GM23338 (cell line): ENCODE data around the gene CLCN6. TPM values are rescaled to one million over a fixed set of nuclear protein-coding genes. Genes with fewer than 3 reads are reported as not detected.

Experiments used
- ATAC-seq: fragments of 200-7000 bp; cut with Tn5 transposase; 3 replicates; pipeline ENCODE4 v1.9.1; 2020
- DNase-seq: peaks from one replicate; pipeline ENCODE4 v3.0.0-alpha.2; 2015; ENCODE audit warnings: low spot score
- H2AFZ ChIP-seq: fragments of 200-600 bp; sonication (generic); 2 replicates; pipeline ENCODE4 v1.8.0; 2016; ENCODE audit warnings: antibody characterized with exemption, mild to moderate bottlenecking, moderate library complexity
- H3F3A ChIP-seq: fragments of 200-600 bp; sonication (generic); replicated peaks from 2 replicates; pipeline ENCODE4 v1.8.0; 2017; ENCODE audit warnings: antibody characterized with exemption, mixed run types, low read depth
- H3K27ac ChIP-seq: fragments of 200-600 bp; sonication (generic); 2 replicates; pipeline ENCODE4 v1.6.1; 2016; ENCODE audit warnings: low read depth
- H3K27me3 ChIP-seq: fragments of 200-600 bp; sonication (generic); 2 replicates; pipeline ENCODE4 v1.8.0; 2016; ENCODE audit warnings: mild to moderate bottlenecking, mixed run types, moderate library complexity; ENCODE audit not compliant: insufficient read depth
- H3K36me3 ChIP-seq: fragments of 200-600 bp; sonication (generic); 2 replicates; pipeline ENCODE4 v1.8.0; 2016; ENCODE audit warnings: mild to moderate bottlenecking; ENCODE audit not compliant: insufficient read depth
- H3K4me1 ChIP-seq: fragments of 200-600 bp; sonication (generic); 2 replicates; pipeline ENCODE4 v1.8.0; 2016; ENCODE audit warnings: mild to moderate bottlenecking, moderate library complexity; ENCODE audit not compliant: insufficient read depth
- H3K4me2 ChIP-seq: fragments of 200-600 bp; sonication (generic); 2 replicates; pipeline ENCODE4 v1.7.1; 2017; ENCODE audit warnings: mixed run types
- H3K4me3 ChIP-seq: fragments of 200-600 bp; sonication (generic); 2 replicates; pipeline ENCODE4 v1.6.1; 2016; ENCODE audit warnings: mixed run types
- H3K79me2 ChIP-seq: fragments of 200-600 bp; sonication (generic); replicated peaks from 2 replicates; pipeline ENCODE4 v1.8.0; 2017; ENCODE audit warnings: mild to moderate bottlenecking; ENCODE audit not compliant: insufficient read depth
- H3K9me2 ChIP-seq: fragments of 200-600 bp; sonication (generic); 2 replicates; pipeline ENCODE4 v1.8.0; 2017; ENCODE audit not compliant: insufficient read depth
- H4K20me1 ChIP-seq: fragments of 200-600 bp; sonication (generic); replicated peaks from 2 replicates; pipeline ENCODE4 v1.8.0; 2017; ENCODE audit warnings: mild to moderate bottlenecking; ENCODE audit not compliant: insufficient read depth
- H3K27ac Mint-ChIP-seq: 2 replicates; pipeline ENCODE4 v1.8.0; 2020; ENCODE audit warnings: inconsistent platforms, mild to moderate bottlenecking, moderate library complexity, mixed read lengths
- H3K27me3 Mint-ChIP-seq: 3 replicates; pipeline ENCODE4 v1.8.0; 2022; ENCODE audit warnings: low read depth, mild to moderate bottlenecking, moderate library complexity, mixed read lengths, inconsistent platforms; ENCODE audit not compliant: insufficient read depth, poor library complexity
- H3K36me3 Mint-ChIP-seq: 3 replicates; pipeline ENCODE4 v1.8.0; 2021; ENCODE audit warnings: low read depth, mild to moderate bottlenecking, inconsistent platforms, moderate library complexity, mixed read lengths
- H3K4me1 Mint-ChIP-seq: 3 replicates; pipeline ENCODE4 v1.8.0; 2020; ENCODE audit warnings: mild to moderate bottlenecking, inconsistent platforms, mixed read lengths
- H3K4me3 Mint-ChIP-seq: 3 replicates; pipeline ENCODE4 v1.8.0; 2021; ENCODE audit warnings: moderate library complexity, mild to moderate bottlenecking, inconsistent platforms, mixed read lengths
- H3K9me3 Mint-ChIP-seq: 3 replicates; pipeline ENCODE4 v1.8.0; 2020; ENCODE audit warnings: moderate library complexity, mild to moderate bottlenecking, inconsistent platforms, mixed read lengths
- CREB1 ChIP-seq: fragments of 250-450 bp; sonication (Bioruptor Pico); IDR thresholded peaks from 2 replicates; pipeline ENCODE4 v1.5.0; 2020; ENCODE audit warnings: low read depth, mild to moderate bottlenecking, moderate library complexity
- EZH2 ChIP-seq: fragments of 200-600 bp; sonication (generic); IDR thresholded peaks from one replicate; pipeline ENCODE4 v1.8.0; 2017; ENCODE audit warnings: antibody characterized with exemption, mild to moderate bottlenecking, low read depth; ENCODE audit not compliant: unreplicated experiment
- EZH2phosphoT487 ChIP-seq: fragments of 200-600 bp; sonication (generic); IDR thresholded peaks from one replicate; pipeline ENCODE4 v1.8.1; 2018; ENCODE audit warnings: antibody characterized with exemption; ENCODE audit not compliant: unreplicated experiment
- JUNB ChIP-seq: IDR thresholded peaks from one replicate; pipeline ENCODE4 v1.6.1; 2016; ENCODE audit warnings: antibody characterized with exemption; ENCODE audit not compliant: unreplicated experiment
- POLR2AphosphoS5 ChIP-seq: IDR thresholded peaks from 2 replicates; pipeline ENCODE4 v1.6.1; 2016; ENCODE audit warnings: antibody characterized with exemption, low read depth
- ZNF114 ChIP-seq: fragments of 250-450 bp; sonication (Bioruptor Pico); IDR thresholded peaks from 2 replicates; pipeline ENCODE4 v1.5.0; 2020; ENCODE audit warnings: mild to moderate bottlenecking, moderate library complexity
- ZNF331 ChIP-seq: fragments of 250-450 bp; sonication (Bioruptor Pico); IDR thresholded peaks from 2 replicates; pipeline ENCODE4 v1.5.0; 2020; ENCODE audit warnings: low read depth, mild to moderate bottlenecking, moderate library complexity
- polyA plus RNA-seq: library from polyadenylated mRNA; unstranded; fragments of >200 nt; fragmentation: Nextera tagmentation; extraction: Ambion mirVana; gene quantifications from 2 replicates; pipeline ENCODE4 v1.2.1, GENCODE V29; 2016
- total RNA-seq: library from RNA; depleted of rRNA; stranded (reverse); fragments of >200 nt; shearing (Covaris generic); gene quantifications from 2 replicates; pipeline ENCODE4 v1.2.3, GENCODE V29; 2014
- TF ChIP-seq, protein P1 (sequence below), 2 experiments: fragments of 200-600 bp in 1 of 2; sonication (generic) in 1 of 2; conservative IDR thresholded peaks; 2 replicates each; pipeline versions ENCODE4 v1.5.1 to v1.6.1; 2016 to 2017; ENCODE audit warnings: antibody characterized with exemption in 2 of 2, low read depth in 2 of 2, mild to moderate bottlenecking in 2 of 2, moderate library complexity in 1 of 2
- TF ChIP-seq, protein P2 (sequence below): IDR thresholded peaks from 2 replicates; pipeline ENCODE4 v1.6.1; 2016; ENCODE audit warnings: antibody characterized with exemption
- TF ChIP-seq, protein P3 (sequence below): fragments of 250-450 bp; sonication (Bioruptor Pico); IDR thresholded peaks from 2 replicates; pipeline ENCODE4 v1.5.0; 2020; ENCODE audit warnings: mild to moderate bottlenecking, moderate library complexity

Gene CLCN6
- total and polyA plus RNA-seq, 2 experiments from 2014 or later: 16.0 to 22.6 TPM

DNA sequence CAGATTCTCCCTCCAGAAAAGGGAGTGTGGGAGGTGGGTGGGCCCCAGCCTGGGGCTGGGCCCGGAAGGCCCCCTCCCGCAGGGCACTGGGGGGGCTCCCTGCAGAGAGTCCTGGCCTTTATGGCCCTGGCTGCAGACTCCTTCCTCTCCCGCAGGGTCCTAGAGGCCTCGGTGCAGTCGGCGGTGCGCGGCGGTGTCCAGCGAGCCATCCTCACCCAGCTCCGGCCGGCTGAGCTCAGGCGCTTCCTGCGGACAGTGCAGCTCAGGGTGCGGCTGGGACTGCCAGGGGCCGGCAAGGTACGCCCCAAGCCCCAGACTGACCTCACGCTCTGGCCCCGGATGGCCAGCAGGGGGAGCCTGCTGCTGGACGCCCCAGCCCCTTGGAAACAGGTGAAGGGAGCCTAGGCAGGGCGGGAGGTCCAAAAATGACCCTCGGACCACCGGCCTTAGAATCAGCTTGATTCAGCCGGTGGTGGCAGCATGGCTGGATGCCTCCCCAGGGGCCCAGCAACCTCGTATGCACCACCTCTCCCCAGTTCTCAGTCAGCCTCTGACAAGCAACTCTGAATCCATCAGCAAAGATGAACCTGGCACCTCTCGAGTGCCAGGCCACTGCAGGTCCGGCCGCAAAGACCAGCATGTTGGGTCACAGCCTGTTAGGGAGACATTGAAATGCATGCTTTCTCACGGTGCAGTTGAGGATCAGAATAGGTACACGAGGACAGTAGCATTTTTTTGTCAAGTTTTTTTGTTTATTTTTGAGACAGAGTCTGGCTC lies 20.8 kb upstream of the CLCN6 start:
- peak overlapping the region; percentile 88 for H2AFZ ChIP-seq
- Mint-ChIP-seq H3K4me1 (peaks cover 37% of the 10 kb centered on the region), H3K4me3 (no peak overlapping the region; the same call in 2 of the 3 replicates), H3K9me3 (no peaks in the 10 kb centered on the region), H3K27ac (no peak overlapping the region), H3K36me3 (no peaks in the 10 kb centered on the region), H3K27me3 (peaks cover 2% of the 10 kb centered on the region)
- H4K20me1 ChIP-seq: no peaks in the 10 kb centered on the region
- peaks cover 22% of the 10 kb centered on the region for H3F3A ChIP-seq
- no peaks in the 10 kb centered on the region for H3K36me3 ChIP-seq
- peak; percentile 90 for ATAC-seq
- no peaks in the 10 kb centered on the region for H3K79me2 ChIP-seq
- H3K4me1 ChIP-seq: peaks cover 38% of the 10 kb centered on the region
- DNase-seq: peak; percentile 94
- TF ChIP-seq, protein P1, sequence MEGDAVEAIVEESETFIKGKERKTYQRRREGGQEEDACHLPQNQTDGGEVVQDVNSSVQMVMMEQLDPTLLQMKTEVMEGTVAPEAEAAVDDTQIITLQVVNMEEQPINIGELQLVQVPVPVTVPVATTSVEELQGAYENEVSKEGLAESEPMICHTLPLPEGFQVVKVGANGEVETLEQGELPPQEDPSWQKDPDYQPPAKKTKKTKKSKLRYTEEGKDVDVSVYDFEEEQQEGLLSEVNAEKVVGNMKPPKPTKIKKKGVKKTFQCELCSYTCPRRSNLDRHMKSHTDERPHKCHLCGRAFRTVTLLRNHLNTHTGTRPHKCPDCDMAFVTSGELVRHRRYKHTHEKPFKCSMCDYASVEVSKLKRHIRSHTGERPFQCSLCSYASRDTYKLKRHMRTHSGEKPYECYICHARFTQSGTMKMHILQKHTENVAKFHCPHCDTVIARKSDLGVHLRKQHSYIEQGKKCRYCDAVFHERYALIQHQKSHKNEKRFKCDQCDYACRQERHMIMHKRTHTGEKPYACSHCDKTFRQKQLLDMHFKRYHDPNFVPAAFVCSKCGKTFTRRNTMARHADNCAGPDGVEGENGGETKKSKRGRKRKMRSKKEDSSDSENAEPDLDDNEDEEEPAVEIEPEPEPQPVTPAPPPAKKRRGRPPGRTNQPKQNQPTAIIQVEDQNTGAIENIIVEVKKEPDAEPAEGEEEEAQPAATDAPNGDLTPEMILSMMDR (conservative IDR thresholded peaks at IDR 0.05; ENCODE audit: low read depth in 2 of 2): peak; percentile 80 to 95
- TF ChIP-seq EZH2phosphoT487: no peak
- H3K4me2 ChIP-seq: peak overlapping the region; percentile 72
- H3K27ac ChIP-seq: peak overlapping the region; percentile 78; the same call in 1 of the 2 replicates
- no peaks in the 10 kb centered on the region for H3K9me2 ChIP-seq
- peak overlapping the region; percentile 46 for H3K4me3 ChIP-seq
- H3K27me3 ChIP-seq: no peaks in the 10 kb centered on the region

DNA sequence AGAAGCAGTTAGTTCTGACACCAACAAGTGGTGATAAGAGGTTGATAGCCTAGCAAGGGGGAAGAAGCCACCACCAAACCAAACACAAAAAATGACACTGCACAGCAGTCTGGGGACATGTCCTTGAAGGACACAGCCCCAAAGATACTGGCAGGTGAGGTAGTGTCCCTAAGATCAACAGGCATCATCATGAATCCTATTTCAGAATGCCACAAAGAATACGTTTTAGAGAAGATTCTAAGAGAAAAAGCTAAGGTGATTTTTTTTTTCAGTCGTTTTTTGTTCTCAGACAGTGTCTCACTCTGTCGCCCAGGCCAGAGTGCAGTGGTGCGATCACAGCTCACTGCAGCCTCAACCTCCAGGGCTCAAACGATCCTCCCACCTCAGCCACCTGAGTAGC lies 19.8 kb upstream of the CLCN6 start:
- Histone ChIP-seq H3K4me2 (peak overlapping the region; percentile 26; the same call in 1 of the 2 replicates), H4K20me1 (no peaks in the 10 kb centered on the region), H3K9me2 (no peaks in the 10 kb centered on the region), H3F3A (peaks cover 22% of the 10 kb centered on the region), H2AFZ (no peak overlapping the region), H3K27ac (peak overlapping the region; percentile 96; the same call in 1 of the 2 replicates), H3K4me3 (no peak overlapping the region), H3K27me3 (no peaks in the 10 kb centered on the region), H3K4me1 (peaks cover 38% of the 10 kb centered on the region), H3K79me2 (no peaks in the 10 kb centered on the region), H3K36me3 (no peaks in the 10 kb centered on the region)
- no peaks in the 10 kb centered on the region for H3K9me3 Mint-ChIP-seq
- H3K27me3 Mint-ChIP-seq: peaks cover 2% of the 10 kb centered on the region
- H3K36me3 Mint-ChIP-seq: 0 out of 3 replicates have a peak, but pooled peaks cover 6% of the 10 kb centered on the region
- no peak overlapping the region for H3K4me3 Mint-ChIP-seq
- no peak for ATAC-seq
- H3K27ac Mint-ChIP-seq: no peak overlapping the region; the same call in 1 of the 2 replicates
- H3K4me1 Mint-ChIP-seq: peaks cover 37% of the 10 kb centered on the region
- no peak for DNase-seq
- TF ChIP-seq ZNF114 (CRISPR knock-in tag) (no peak), POLR2AphosphoS5 (no peak), CREB1 (no peak), EZH2 (no peak), ZNF331 (no peak), JUNB (no peak), EZH2phosphoT487 (no peak)
- TF ChIP-seq, protein P2, sequence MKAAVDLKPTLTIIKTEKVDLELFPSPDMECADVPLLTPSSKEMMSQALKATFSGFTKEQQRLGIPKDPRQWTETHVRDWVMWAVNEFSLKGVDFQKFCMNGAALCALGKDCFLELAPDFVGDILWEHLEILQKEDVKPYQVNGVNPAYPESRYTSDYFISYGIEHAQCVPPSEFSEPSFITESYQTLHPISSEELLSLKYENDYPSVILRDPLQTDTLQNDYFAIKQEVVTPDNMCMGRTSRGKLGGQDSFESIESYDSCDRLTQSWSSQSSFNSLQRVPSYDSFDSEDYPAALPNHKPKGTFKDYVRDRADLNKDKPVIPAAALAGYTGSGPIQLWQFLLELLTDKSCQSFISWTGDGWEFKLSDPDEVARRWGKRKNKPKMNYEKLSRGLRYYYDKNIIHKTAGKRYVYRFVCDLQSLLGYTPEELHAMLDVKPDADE: no peak
- TF ChIP-seq, protein P3, sequence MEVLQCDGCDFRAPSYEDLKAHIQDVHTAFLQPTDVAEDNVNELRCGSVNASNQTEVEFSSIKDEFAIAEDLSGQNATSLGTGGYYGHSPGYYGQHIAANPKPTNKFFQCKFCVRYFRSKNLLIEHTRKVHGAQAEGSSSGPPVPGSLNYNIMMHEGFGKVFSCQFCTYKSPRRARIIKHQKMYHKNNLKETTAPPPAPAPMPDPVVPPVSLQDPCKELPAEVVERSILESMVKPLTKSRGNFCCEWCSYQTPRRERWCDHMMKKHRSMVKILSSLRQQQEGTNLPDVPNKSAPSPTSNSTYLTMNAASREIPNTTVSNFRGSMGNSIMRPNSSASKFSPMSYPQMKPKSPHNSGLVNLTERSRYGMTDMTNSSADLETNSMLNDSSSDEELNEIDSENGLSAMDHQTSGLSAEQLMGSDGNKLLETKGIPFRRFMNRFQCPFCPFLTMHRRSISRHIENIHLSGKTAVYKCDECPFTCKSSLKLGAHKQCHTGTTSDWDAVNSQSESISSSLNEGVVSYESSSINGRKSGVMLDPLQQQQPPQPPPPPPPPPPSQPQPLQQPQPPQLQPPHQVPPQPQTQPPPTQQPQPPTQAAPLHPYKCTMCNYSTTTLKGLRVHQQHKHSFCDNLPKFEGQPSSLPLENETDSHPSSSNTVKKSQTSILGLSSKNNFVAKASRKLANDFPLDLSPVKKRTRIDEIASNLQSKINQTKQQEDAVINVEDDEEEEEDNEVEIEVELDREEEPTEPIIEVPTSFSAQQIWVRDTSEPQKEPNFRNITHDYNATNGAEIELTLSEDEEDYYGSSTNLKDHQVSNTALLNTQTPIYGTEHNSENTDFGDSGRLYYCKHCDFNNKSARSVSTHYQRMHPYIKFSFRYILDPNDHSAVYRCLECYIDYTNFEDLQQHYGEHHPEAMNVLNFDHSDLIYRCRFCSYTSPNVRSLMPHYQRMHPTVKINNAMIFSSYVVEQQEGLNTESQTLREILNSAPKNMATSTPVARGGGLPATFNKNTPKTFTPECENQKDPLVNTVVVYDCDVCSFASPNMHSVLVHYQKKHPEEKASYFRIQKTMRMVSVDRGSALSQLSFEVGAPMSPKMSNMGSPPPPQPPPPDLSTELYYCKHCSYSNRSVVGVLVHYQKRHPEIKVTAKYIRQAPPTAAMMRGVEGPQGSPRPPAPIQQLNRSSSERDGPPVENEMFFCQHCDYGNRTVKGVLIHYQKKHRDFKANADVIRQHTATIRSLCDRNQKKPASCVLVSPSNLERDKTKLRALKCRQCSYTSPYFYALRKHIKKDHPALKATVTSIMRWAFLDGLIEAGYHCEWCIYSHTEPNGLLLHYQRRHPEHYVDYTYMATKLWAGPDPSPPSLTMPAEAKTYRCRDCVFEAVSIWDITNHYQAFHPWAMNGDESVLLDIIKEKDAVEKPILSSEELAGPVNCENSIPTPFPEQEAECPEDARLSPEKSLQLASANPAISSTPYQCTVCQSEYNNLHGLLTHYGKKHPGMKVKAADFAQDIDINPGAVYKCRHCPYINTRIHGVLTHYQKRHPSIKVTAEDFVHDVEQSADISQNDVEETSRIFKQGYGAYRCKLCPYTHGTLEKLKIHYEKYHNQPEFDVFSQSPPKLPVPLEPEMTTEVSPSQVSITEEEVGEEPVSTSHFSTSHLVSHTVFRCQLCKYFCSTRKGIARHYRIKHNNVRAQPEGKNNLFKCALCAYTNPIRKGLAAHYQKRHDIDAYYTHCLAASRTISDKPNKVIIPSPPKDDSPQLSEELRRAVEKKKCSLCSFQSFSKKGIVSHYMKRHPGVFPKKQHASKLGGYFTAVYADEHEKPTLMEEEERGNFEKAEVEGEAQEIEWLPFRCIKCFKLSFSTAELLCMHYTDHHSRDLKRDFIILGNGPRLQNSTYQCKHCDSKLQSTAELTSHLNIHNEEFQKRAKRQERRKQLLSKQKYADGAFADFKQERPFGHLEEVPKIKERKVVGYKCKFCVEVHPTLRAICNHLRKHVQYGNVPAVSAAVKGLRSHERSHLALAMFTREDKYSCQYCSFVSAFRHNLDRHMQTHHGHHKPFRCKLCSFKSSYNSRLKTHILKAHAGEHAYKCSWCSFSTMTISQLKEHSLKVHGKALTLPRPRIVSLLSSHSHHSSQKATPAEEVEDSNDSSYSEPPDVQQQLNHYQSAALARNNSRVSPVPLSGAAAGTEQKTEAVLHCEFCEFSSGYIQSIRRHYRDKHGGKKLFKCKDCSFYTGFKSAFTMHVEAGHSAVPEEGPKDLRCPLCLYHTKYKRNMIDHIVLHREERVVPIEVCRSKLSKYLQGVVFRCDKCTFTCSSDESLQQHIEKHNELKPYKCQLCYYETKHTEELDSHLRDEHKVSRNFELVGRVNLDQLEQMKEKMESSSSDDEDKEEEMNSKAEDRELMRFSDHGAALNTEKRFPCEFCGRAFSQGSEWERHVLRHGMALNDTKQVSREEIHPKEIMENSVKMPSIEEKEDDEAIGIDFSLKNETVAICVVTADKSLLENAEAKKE: no peak
